NCI-H2107 treated with DMSO at 0.1 percent for 48 hours (cell line): ENCODE results near the gene CCDC201.
"Not testable (repeated sequence)": the region's sequence is repeated elsewhere in the genome, so short reads cannot be mapped to it uniquely, and the experiment has no call there.

Source experiments
- DNase-seq: peaks from one replicate; lab custom pipeline; 2025; ENCODE audit not compliant: unreplicated experiment; lab: John Stamatoyannopoulos, UW

CCDC201 gene

DNA sequence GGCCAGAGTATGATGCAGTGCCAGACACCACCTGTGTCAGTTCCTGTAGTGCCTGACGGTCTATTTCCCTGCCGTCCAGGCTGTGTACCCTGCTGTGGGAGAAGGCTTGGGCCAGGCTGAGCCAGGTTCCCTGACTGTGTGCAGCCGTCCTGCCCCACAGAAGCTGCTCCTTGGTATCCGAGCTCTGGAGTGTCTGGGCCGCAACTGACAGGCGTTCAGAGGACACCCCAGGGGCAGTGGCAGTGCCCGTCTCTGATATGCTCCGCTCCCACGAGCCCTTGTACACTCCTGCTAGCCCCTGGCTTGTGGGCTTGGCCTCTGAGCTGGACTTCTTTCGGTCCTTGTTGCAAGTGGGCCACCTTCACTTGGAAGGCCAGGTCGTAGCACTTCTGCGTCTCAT lies 55.0 kb downstream of the CCDC201 start:
- DNase-seq = not testable (repeated sequence)

DNA sequence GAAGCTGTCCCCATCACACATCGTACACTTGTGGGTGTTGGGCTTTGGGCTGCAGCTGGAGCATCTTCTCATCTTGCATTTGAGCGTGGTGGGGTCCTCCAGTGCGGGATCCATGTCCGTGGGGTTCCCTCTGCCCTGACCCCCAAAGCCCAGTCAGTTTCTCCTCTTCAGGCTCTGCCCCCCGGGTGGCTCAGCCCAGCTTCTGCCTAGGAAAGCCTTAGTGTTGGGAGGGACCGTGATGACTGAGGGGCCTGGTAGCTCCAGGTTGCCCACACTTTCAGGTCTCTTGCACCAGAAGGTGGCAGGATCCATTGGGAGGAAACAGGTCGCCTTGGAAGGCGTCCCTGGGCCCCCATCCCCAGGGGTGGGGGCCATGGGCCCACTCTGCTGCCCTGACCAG lies 55.9 kb downstream of the CCDC201 start:
- DNase-seq = not testable (repeated sequence)

DNA sequence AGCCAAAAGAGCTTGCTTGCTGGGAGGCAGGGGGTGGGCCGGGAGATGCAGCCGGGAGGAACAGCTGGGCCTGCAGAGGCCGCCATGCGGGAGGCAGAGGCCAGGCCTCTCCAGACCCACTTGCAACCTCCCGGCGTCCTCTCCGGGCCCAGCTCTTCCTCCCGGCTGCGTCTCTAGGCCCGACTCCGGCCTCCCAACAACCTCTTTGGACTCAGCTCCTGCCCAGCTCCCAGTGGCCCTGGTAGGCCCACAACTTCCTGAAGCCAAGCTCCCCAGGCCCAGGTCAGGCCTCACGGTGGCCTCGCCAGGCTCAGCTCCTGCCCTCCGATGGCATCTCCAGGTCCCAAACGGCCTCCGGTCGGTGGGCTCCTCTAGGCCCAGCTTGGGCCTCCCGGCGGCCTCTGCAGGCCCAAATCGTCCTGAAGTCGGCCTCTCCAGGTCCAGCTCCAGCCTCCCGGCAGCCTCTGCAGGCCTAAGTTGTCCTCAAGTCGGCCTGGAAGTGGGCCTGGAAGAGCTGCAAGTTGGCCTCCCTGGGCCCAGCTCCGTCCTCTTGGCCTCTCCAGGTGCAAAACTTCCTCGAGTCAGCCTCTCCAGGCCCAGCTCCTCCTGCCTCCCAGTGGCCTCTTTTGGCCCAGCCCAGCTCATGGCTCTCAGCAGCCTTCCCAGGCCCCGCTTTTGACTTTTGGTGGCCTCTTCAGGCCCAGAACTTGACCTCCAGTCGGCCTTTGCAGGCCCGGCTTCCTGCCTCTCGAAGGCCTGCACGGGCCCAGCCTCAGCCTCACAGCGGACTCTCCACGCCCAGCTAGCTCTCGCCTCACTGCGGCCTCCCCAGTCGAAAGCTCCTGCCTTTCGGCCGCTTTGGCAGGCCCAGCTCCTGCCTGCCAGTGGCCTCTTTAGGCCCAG lies 58.4 kb downstream of the CCDC201 start:
- not testable (repeated sequence) for DNase-seq

DNA sequence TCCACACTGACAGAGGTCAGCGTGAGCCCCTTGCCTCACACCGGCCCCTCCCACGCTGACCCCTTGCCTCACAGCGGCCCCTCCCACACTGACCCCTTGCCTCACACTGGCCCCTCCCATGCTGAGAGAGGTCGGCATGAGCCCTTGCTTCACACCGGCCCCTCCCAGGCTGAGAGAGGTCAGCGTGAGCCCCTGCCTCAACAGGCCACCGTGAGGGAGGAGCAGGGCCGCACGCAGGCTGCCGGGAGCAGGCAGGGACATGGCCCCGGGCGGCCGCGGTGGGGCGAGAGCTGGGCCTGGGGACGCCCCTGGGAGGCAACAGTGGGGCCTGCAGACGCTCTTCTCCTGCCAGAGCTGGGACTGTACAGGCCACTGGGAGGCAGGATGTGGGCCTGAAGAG lies 59.1 kb downstream of the CCDC201 start:
- not testable (repeated sequence) for DNase-seq

DNA sequence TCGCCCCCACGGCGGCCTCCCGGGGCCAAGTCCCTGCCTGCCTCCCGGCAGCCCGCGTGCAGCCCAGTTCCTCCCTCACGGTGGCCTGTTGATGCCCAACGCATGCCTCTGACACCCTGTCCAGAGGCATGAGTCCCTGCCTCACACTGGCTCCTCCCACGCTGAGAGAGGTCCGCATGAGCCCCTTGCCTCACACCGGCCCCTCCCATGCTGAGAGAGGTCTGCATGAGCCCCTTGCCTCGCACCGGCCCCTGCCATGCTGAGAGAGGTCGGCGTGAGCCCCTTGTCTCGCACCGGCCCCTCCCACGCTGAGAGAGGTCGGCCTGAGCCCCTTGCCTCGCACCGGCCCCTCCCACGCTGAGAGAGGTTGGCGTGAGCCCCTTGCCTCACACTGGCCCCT lies 59.9 kb downstream of the CCDC201 start:
- no peak for DNase-seq

GRCh38 chr7:45811652-45812234 lies 61.1 kb downstream of the CCDC201 start:
- DNase-seq = not testable (repeated sequence)

DNA sequence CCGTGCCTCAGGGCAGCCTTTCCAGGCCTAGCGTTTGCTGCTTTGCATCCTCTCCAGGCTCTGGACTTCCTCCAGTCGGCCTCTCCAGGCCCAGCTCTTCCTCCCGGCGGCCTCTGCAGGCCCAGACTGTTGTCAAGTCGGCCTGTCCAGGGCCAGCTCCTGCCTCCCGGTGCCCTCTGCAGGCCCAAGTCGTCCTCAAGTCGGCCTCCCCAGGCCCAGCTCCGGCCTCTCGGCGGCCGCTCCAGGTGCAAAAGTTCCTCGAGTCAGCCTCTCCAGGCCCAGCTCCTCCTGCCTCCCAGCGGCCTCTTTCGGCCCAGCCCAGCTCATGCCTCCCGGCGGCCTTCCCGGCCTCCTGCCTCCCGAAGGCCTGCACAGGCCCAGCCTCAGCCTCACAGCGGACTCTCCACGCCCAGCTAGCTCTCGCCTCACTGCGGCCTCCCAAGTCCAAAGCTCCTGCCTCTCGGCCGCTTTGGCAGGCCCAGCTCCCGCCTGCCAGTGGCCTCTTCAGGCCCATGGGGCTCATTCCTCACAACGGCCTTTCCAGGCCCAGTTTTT lies 62.4 kb downstream of the CCDC201 start:
- not testable (repeated sequence) for DNase-seq
